ENCODE measurements around the gene GGCX.

DNA sequence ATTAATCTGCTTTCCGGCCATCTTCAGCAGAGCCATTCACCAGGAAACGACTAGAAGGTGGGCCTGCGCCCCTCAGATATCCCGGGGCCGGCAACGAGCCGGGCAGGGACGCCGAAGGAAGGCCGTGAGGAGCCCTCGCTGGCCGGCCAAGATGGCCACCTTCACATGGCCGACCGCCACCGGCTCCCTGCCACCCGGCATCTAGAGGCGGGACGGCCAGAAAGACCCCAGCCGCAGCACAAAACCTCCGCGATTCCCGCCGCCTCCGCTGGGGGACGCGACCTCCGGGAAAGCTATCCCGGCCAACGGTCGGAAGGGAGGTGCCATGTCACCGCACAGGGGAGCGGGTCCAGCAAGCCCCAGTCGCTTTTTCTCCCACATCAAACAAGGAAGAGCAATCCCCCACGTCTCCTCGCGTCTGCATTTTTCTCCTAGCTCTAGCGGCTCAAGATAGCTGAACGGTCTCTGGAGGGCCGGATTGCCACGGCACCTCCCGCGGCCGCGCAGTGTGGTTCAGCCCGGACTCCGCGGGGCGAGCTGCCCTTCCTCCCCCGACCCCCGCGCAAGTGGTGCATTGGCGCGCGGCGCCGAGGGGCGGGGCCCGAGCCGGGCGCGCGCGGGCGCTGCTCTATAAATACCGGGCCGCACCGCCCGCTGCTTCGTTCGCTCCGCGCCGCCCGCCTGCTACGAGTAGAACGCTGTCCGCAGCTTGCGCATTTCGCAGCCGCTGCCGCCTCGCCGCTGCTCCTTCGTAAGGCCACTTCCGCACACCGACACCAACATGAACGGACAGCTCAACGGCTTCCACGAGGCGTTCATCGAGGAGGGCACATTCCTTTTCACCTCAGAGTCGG is 22.6 kb downstream of the GGCX start, which contains the start of gene MAT2A:
- peak; percentile 99 for TF ChIP-seq POLR2A (IDR thresholded peaks at IDR 0.05)
- TF ChIP-seq, protein P1, sequence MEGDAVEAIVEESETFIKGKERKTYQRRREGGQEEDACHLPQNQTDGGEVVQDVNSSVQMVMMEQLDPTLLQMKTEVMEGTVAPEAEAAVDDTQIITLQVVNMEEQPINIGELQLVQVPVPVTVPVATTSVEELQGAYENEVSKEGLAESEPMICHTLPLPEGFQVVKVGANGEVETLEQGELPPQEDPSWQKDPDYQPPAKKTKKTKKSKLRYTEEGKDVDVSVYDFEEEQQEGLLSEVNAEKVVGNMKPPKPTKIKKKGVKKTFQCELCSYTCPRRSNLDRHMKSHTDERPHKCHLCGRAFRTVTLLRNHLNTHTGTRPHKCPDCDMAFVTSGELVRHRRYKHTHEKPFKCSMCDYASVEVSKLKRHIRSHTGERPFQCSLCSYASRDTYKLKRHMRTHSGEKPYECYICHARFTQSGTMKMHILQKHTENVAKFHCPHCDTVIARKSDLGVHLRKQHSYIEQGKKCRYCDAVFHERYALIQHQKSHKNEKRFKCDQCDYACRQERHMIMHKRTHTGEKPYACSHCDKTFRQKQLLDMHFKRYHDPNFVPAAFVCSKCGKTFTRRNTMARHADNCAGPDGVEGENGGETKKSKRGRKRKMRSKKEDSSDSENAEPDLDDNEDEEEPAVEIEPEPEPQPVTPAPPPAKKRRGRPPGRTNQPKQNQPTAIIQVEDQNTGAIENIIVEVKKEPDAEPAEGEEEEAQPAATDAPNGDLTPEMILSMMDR (IDR thresholded peaks at IDR 0.05): peak; percentile 27 to 81 (median 59)

Data from prostate gland (tissue), 2 donors.